ENCODE results near the gene APOA5.
"Not testable (repeated sequence)": the region's sequence is repeated elsewhere in the genome, so short reads cannot be mapped to it uniquely, and the experiment has no call there.

The APOA5 gene

DNA sequence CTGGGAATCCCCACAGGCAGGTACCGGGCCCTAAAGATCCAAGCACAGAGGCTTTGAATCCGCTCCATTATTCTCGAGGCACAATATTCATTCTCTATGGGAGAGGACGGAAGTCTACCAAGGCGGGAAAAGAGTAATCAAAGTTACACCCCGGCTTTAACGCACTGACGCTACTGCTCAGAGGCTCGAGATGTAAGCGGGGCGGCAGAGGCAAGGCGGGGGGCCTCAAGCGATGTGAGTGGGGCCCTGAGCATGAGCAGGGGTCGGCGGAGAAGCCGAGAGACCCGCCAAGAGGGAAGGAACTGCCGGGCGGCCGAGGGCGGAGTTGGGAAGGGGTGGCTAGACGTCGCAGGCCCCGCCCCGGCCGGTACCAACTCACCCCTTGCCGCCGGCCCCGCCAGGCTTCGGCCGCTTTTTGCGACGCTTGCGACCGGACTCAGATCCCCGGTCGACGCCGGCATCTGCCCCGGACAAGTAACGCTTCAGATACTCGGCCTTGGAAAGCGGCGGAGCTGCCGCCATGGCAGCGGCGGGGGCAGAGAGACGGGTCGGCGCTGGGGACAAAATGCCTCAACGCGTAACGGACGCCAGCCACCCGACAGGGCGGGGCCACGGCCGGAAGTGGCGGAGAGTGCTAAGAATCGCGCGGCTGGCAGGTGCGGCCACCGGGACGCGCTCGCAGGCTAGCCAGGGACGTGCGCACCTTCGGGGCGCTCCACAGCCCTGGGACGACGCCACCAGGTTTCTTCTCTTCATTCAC, 19.1 kb downstream of the APOA5 start, which contains the start of gene BUD13:
BUD13 (minus strand) TSS at position 545 of the 760 bp plus-strand sequence; CDS start at position 522, 23 bp downstream.
- peak; percentile 78 for DNase-seq

DNA sequence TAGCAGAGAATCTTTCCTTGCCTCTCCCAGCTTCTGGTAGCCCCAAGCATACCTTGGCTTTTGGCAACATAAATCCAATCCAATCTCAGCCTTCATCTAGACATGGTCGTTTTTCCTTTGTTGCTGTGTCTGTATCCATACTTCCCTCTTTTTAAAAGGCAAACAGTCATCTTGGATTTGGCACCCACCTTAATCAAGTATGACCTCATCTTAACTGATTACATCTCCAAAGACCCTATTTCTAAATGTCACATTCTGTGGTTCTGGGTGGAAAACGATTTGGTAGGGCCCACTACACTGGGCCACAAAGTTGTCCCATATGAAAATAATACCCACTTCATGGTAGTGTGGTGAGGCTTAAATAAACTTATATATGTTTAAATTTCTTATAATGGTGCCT, 19.7 kb downstream of the APOA5 start:
- DNase-seq: no peak

DNA sequence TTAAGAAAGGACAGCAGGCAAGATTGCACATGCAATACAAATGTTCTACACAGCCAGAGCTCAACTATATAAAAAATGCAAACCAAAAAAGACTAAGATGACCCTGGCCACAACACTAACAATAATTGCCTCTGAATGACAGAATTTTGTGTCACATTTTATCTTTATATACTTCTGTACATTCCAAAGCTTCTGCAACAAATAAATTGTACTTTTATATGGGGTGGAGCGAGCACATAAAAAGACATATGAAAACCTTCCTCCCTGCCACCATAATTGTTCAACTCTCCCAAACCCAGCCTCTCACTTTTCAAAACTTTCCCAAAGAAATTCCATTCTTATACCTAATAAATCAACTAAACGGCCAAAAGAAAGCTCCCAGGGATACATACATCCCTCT, 29.5 kb downstream of the APOA5 start:
- DNase-seq: no peak

DNA sequence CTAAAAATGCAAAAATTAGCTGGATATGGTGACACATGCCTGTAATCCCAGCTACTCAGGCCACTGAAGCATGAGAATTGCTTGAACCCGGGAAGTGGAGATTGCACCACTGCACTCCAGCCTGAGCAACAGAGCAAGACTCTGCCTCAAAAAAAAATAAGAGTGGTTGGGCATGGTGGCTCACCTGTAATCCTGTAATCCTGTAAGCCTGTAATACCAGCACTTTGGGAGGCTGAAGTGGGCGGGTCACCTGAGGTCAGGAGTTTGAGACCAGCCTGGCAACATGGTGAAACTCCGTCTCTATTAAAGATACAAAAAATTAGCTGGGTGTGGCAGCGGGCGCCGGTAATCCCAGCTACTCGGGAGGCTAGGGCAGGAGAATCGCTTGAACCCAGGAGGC, 35.6 kb downstream of the APOA5 start:
- DNase-seq: not testable (repeated sequence)

DNA sequence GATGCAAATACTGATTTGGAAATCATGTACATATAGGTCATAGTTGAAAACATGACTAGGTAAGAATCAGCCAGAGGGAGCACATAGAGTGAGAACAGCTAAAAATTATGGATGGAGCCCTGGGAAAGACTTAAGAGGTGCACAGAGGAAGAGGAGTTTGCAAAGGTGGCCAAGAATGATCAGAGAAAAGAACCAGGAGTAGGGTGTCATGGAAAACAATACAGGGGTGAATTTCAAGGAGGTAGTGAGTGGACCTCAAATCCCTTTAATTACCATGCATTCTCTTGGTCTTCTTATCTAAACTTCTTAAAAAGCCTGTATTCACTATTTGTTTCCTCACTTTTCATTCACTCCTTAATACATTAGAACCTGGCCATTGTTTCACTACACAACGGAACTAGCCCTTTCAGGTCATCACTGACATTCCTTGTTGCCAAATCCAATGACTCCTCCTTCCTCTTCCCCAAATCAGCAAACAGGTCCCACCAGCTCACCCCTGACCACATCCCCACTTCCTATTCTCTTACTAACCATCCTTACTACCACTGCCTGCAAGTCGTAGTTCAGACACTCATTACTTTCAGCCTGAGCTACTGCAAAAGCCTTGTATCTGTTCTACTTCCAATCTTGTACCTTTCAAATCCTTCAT, 41.5 kb downstream of the APOA5 start:
- DNase-seq: no peak

DNA sequence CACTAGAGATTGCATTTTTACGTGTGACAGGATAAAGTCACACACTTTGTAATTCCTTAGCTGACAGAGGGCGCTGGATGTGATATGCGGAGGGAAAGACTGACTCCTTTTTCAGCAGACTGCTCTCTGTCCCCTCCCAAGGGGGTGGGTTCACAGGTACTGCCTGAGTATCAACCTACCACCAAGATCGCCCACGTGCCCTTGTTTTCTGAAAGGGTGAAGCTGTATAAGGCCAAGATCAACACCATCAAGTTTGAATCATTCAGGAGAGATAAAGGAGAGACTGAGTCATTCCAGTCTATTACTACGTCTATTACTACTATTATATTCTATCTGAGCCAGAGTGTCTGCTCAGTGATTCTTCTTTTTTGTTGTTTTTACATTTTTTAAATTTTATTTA, 49.6 kb downstream of the APOA5 start:
- no peak for DNase-seq

DNA sequence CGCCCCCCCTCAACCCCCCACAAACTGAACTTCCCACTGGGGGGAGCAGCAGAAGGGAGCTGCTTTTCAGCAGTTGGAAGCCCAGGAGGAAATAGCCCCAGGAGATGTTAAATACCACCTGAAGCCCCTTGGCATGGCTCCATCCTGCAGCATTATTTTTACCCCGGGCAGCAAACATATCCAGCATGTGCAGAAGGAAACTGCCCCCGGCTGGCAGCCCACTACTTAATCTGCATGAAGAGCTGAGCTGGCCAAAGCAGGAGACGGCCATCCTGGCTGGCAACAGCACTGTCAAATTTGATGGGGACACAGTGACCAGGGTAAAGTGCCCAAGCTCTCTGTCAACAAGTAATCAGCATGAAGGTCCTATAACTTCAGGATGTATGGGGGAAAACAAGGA, 50.9 kb downstream of the APOA5 start:
- no peak for DNase-seq

All from NCI-H446 treated with DMSO at 0.1 percent for 48 hours (cell line).